ENCODE results near the gene C1QTNF9B. TPM values are rescaled to one million over a fixed set of nuclear protein-coding genes. Genes with fewer than 3 reads are reported as not detected.
"Not testable (repeated sequence)": the region's sequence is repeated elsewhere in the genome, so short reads cannot be mapped to it uniquely, and the experiment has no call there.

Gene C1QTNF9B
- total and polyA plus RNA-seq, 2 of the 13 experiments (the other 11 are each of a cell fraction or from before 2014, with no cell fraction given), result not detected

DNA sequence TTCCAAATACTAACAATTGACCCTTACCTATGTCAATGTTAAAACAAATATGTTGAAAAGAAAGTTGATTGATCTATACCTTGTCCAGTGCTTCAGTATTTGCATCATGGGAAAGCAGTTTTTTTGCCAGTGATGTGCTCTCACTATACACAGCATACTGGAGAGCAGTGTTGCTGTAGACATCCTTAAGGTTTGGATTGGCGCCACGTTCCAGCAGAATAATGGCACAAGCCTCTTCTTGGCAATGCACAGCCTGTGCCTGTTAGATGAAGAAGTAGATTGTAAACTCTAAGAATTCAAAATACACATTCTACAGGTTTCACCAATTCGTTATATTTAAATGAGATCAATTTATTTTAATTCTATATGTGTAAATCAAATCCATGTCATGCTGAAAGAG, 43.9 kb upstream of the C1QTNF9B start:
- ATAC-seq, result no peak
- CTCF ChIA-PET (ENCODE audit: low intra/inter-chr PET ratio, low total read pairs), result no interaction called here

GRCh38 chr13:23939666-23940065, 42.4 kb upstream of the C1QTNF9B start:
- in situ Hi-C loops (cut with HindIII; ENCODE audit: extremely low pct_ligation_motif_present, low pct_unique_long_range_greater_than_20kb); intact Hi-C loops (cut with micrococcal nuclease; ENCODE audit: unreplicated experiment): not testable (repeated sequence)
- 39% methylated on average over 2 of the region's 3 CpGs for WGBS (ENCODE audit: low lambda C conversion rate)

More for the DNA sequence above, 43.9 kb upstream of the C1QTNF9B start:
- Histone ChIP-seq H3K4me3 (replicated peaks in 1 of 3; ENCODE audit: insufficient read depth in 1 of 3, low read depth in 2 of 3, low read length in 3 of 3) (no peak overlapping the region), H2AFZ (ENCODE audit: low read length) (no peak overlapping the region), H3K9me3 (ENCODE audit: low read length) (no peaks in the 10 kb centered on the region), H3K4me1 (ENCODE audit: insufficient read depth, low read length) (no peaks in the 10 kb centered on the region), H3K79me2 (ENCODE audit: insufficient read depth, low read length) (no peaks in the 10 kb centered on the region), H3K27ac (ENCODE audit: extremely low read length, insufficient read depth, low read length) (no peak overlapping the region), H3K4me2 (ENCODE audit: low read depth, low read length) (no peak overlapping the region), H3K9ac (ENCODE audit: insufficient read depth, low read depth, low read length) (no peak overlapping the region), H3K27me3 (ENCODE audit: control insufficient read depth in 1 of 2, insufficient read depth in 2 of 2, low read length in 2 of 2) (peaks cover 0 to 4% of the 10 kb centered on the region in 2 experiments; a peak in 1 of 5 replicates), H3K36me3 (replicated peaks in 1 of 2; ENCODE audit: control insufficient read depth in 1 of 2, insufficient read depth in 2 of 2, low read length in 2 of 2) (no peaks in the 10 kb centered on the region), H4K20me1 (ENCODE audit: insufficient read depth, low read length) (no peaks in the 10 kb centered on the region)
- intact Hi-C loops (cut with micrococcal nuclease; ENCODE audit: unreplicated experiment), result no loop called here
- WGBS (ENCODE audit: low lambda C conversion rate), result 34% methylated on average over 3 of the region's 3 CpGs
- no peak for TF ChIP-seq KDM4B (CRISPR knock-in tag; IDR thresholded peaks at IDR 0.05)
- FAIRE-seq (no peak), DNase-seq (ENCODE audit: low spot score) (no peak)
- no TSS peak for BruUV-seq (replicated peaks)
- POLR2A ChIA-PET, result no interaction called here
- in situ Hi-C loops (cut with HindIII; ENCODE audit: extremely low pct_ligation_motif_present, low pct_unique_long_range_greater_than_20kb), result no loop called here

GRCh38 chr13:23934520-23934919, 37.2 kb upstream of the C1QTNF9B start:
- FAIRE-seq, result no peak
- no TSS peak for BruUV-seq (replicated peaks)
- Histone ChIP-seq H3K4me2 (ENCODE audit: low read depth, low read length) (no peak overlapping the region), H3K36me3 (replicated peaks in 1 of 2; ENCODE audit: control insufficient read depth in 1 of 2, insufficient read depth in 2 of 2, low read length in 2 of 2) (no peaks in the 10 kb centered on the region), H3K4me3 (replicated peaks in 1 of 3; ENCODE audit: insufficient read depth in 1 of 3, low read depth in 2 of 3, low read length in 3 of 3) (no peak overlapping the region), H3K4me1 (ENCODE audit: insufficient read depth, low read length) (no peaks in the 10 kb centered on the region), H3K9ac (ENCODE audit: insufficient read depth, low read depth, low read length) (no peak overlapping the region), H3K27me3 (ENCODE audit: control insufficient read depth in 1 of 2, insufficient read depth in 2 of 2, low read length in 2 of 2) (no peaks in the 10 kb centered on the region; a peak in 1 of 5 replicates), H3K27ac (ENCODE audit: extremely low read length, insufficient read depth, low read length) (no peak overlapping the region), H4K20me1 (ENCODE audit: insufficient read depth, low read length) (no peaks in the 10 kb centered on the region), H3K9me3 (ENCODE audit: low read length) (no peaks in the 10 kb centered on the region), H2AFZ (ENCODE audit: low read length) (no peak overlapping the region), H3K79me2 (ENCODE audit: insufficient read depth, low read length) (no peaks in the 10 kb centered on the region)
- ChIA-PET POLR2A (no interaction called here), CTCF (ENCODE audit: low intra/inter-chr PET ratio, low total read pairs) (no interaction called here)
- TF ChIP-seq ZNF20 (CRISPR knock-in tag; IDR thresholded peaks at IDR 0.05) (no peak), POLR2AphosphoS5 (IDR thresholded peaks at IDR 0.05; ENCODE audit: low read depth, low read length) (no peak), ISX (CRISPR knock-in tag; conservative IDR thresholded peaks at IDR 0.05) (no peak), E2F1 (CRISPR knock-in tag; IDR thresholded peaks at IDR 0.05) (no peak)
- TF ChIP-seq, protein P1, sequence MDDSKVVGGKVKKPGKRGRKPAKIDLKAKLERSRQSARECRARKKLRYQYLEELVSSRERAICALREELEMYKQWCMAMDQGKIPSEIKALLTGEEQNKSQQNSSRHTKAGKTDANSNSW (CRISPR knock-in tag; IDR thresholded peaks at IDR 0.05; ENCODE audit: borderline replicate concordance), result no peak
- 71% methylated on average over 2 of the region's 2 CpGs for WGBS (ENCODE audit: low lambda C conversion rate)
- DNase-seq (ENCODE audit: low spot score), result no peak
- no peak for ATAC-seq
- in situ Hi-C loops (cut with HindIII; ENCODE audit: extremely low pct_ligation_motif_present, low pct_unique_long_range_greater_than_20kb) (no loop called here), intact Hi-C loops (cut with micrococcal nuclease; ENCODE audit: unreplicated experiment) (no loop called here)

More at GRCh38 chr13:23939666-23940065, 42.4 kb upstream of the C1QTNF9B start:
- FAIRE-seq; H3K4me1 ChIP-seq (ENCODE audit: insufficient read depth, low read length); H3K27ac ChIP-seq (ENCODE audit: extremely low read length, insufficient read depth, low read length); POLR2A ChIA-PET; H3K9ac ChIP-seq (ENCODE audit: insufficient read depth, low read depth, low read length); H3K36me3 ChIP-seq (replicated peaks in 1 of 2; ENCODE audit: control insufficient read depth in 1 of 2, insufficient read depth in 2 of 2, low read length in 2 of 2); H2AFZ ChIP-seq (ENCODE audit: low read length); BruUV-seq (replicated peaks); H3K79me2 ChIP-seq (ENCODE audit: insufficient read depth, low read length); DNase-seq (ENCODE audit: low spot score); H3K9me3 ChIP-seq (ENCODE audit: low read length); H4K20me1 ChIP-seq (ENCODE audit: insufficient read depth, low read length); H3K27me3 ChIP-seq (ENCODE audit: control insufficient read depth in 1 of 2, insufficient read depth in 2 of 2, low read length in 2 of 2); H3K4me2 ChIP-seq (ENCODE audit: low read depth, low read length); ATAC-seq; CTCF ChIA-PET (ENCODE audit: low intra/inter-chr PET ratio, low total read pairs); H3K4me3 ChIP-seq (replicated peaks in 1 of 3; ENCODE audit: insufficient read depth in 1 of 3, low read depth in 2 of 3, low read length in 3 of 3): not testable (repeated sequence)

Measured in HepG2 (cell line).